ENCODE results near the gene KLHL25. TPM values are rescaled to one million over a fixed set of nuclear protein-coding genes. Genes with fewer than 3 reads are reported as not detected.
A peak's percentile ranks its signal among the peaks of the same experiment; 100 is the strongest.

The KLHL25 gene
- polyA plus RNA-seq, 2 of the 4 experiments (the other 2 are of a cell fraction), result 3.2 to 6.1 TPM

GRCh38 chr15:85840079-85840801 is 45.5 kb upstream of the KLHL25 start:
- no peak for TF ChIP-seq SREBF2 (IDR thresholded peaks at IDR 0.05)
- TF ChIP-seq, protein P1, sequence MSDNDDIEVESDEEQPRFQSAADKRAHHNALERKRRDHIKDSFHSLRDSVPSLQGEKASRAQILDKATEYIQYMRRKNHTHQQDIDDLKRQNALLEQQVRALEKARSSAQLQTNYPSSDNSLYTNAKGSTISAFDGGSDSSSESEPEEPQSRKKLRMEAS (IDR thresholded peaks at IDR 0.05), result peak; percentile 91
- TF ChIP-seq, protein P2, sequence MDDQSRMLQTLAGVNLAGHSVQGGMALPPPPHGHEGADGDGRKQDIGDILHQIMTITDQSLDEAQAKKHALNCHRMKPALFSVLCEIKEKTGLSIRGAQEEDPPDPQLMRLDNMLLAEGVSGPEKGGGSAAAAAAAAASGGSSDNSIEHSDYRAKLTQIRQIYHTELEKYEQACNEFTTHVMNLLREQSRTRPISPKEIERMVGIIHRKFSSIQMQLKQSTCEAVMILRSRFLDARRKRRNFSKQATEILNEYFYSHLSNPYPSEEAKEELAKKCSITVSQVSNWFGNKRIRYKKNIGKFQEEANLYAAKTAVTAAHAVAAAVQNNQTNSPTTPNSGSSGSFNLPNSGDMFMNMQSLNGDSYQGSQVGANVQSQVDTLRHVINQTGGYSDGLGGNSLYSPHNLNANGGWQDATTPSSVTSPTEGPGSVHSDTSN (IDR thresholded peaks at IDR 0.05), result 0 out of 2 replicates have a peak, but pooled peaks have one; percentile 30
- 0 out of 2 replicates have a peak, but pooled peaks have one; percentile 40 for TF ChIP-seq HOXB5 (CRISPR knock-in tag; IDR thresholded peaks at IDR 0.05)
- no peak for TF ChIP-seq FOSL2 (IDR thresholded peaks at IDR 0.05)
- TF ChIP-seq FOSL2 (CRISPR knock-in tag; IDR thresholded peaks at IDR 0.05), result no peak; the same call in 1 of the 2 replicates
- TF ChIP-seq SMC3 (IDR thresholded peaks at IDR 0.05), result peak; percentile 100
- TF ChIP-seq CBX8 (IDR thresholded peaks at IDR 0.05), result no peak
- TF ChIP-seq, protein P3, sequence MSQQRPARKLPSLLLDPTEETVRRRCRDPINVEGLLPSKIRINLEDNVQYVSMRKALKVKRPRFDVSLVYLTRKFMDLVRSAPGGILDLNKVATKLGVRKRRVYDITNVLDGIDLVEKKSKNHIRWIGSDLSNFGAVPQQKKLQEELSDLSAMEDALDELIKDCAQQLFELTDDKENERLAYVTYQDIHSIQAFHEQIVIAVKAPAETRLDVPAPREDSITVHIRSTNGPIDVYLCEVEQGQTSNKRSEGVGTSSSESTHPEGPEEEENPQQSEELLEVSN (IDR thresholded peaks at IDR 0.05; ENCODE audit: borderline replicate concordance, low read depth), result peak; percentile 72; the same call in 1 of the 2 replicates
- peak; percentile 79; the same call in 1 of the 2 replicates for TF ChIP-seq MYC (IDR thresholded peaks at IDR 0.05; ENCODE audit: borderline replicate concordance, low read length)
- no peak for TF ChIP-seq HDAC2 (IDR thresholded peaks at IDR 0.05)
- TF ChIP-seq USF2 (IDR thresholded peaks at IDR 0.05), result 0 out of 2 replicates have a peak, but pooled peaks have one; percentile 3
- TF ChIP-seq ZC3H11A (IDR thresholded peaks at IDR 0.05), result no peak
- 0 out of 2 replicates have a peak, but pooled peaks have one; percentile 15 for TF ChIP-seq RFX5 (IDR thresholded peaks at IDR 0.05)
- peak; percentile 35; the same call in 1 of the 2 replicates for TF ChIP-seq GATA3 (IDR thresholded peaks at IDR 0.05; ENCODE audit: borderline replicate concordance)
- TF ChIP-seq JUN (IDR thresholded peaks at IDR 0.05), result peak in 1 of 2 experiments; percentile 50; a peak in 1 of 5 replicates
- no peak for TF ChIP-seq CHD4 (IDR thresholded peaks at IDR 0.05; ENCODE audit: borderline replicate concordance)
- TF ChIP-seq MAFK (IDR thresholded peaks at IDR 0.05; ENCODE audit: partially characterized antibody), result peak; percentile 21
- TF ChIP-seq MAZ (IDR thresholded peaks at IDR 0.05; ENCODE audit: borderline replicate concordance, low read depth, low read length), result no peak
- TF ChIP-seq POLR2A (IDR thresholded peaks at IDR 0.05; ENCODE audit: low read length), result no peak
- no peak for TF ChIP-seq ATOH8 (CRISPR knock-in tag; IDR thresholded peaks at IDR 0.05; ENCODE audit: low read depth)
- TF ChIP-seq RAD21 (conservative IDR thresholded peaks at IDR 0.05 in 1 of 2, IDR thresholded peaks at IDR 0.05 in 1 of 2), result peak; percentile 78 to 96
- TF ChIP-seq, protein P4, sequence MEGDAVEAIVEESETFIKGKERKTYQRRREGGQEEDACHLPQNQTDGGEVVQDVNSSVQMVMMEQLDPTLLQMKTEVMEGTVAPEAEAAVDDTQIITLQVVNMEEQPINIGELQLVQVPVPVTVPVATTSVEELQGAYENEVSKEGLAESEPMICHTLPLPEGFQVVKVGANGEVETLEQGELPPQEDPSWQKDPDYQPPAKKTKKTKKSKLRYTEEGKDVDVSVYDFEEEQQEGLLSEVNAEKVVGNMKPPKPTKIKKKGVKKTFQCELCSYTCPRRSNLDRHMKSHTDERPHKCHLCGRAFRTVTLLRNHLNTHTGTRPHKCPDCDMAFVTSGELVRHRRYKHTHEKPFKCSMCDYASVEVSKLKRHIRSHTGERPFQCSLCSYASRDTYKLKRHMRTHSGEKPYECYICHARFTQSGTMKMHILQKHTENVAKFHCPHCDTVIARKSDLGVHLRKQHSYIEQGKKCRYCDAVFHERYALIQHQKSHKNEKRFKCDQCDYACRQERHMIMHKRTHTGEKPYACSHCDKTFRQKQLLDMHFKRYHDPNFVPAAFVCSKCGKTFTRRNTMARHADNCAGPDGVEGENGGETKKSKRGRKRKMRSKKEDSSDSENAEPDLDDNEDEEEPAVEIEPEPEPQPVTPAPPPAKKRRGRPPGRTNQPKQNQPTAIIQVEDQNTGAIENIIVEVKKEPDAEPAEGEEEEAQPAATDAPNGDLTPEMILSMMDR (IDR thresholded peaks at IDR 0.05), result peak; percentile 99
- TF ChIP-seq NFE2L2 (conservative IDR thresholded peaks at IDR 0.05; ENCODE audit: low read length), result no peak
- peak; percentile 94 to 98 for TF ChIP-seq CEBPB (IDR thresholded peaks at IDR 0.05)
- peak overlapping the region; percentile 51 to 59; a peak in 5 of 6 replicates for H3K27ac ChIP-seq
- ATAC-seq, result peak; percentile 90 to 94
- H3K4me3 ChIP-seq, result peak overlapping the region; percentile 33
- H3K4me2 ChIP-seq, result peak overlapping the region; percentile 95
- POLR2A ChIA-PET, result interaction anchor here (0.6 to 1.2 kb wide), 3 partner anchors 40 to 110 kb away, joined by 3 to 4 read pairs (median 4); partner anchors contain the start of gene KLHL25
- CTCF ChIA-PET, result interaction anchor here (0.6 to 7.5 kb wide), 48 partner anchors 10 to 544 kb away, joined by 3 to 79 read pairs (median 6); partner anchors contain the start of gene KLHL25
- H3K9me3 ChIP-seq, result 0 out of 3 replicates have a peak, but pooled peaks cover 2% of the 10 kb centered on the region
- peaks cover 26% of the 10 kb centered on the region for H3K4me1 ChIP-seq
- peak; percentile 43 for FAIRE-seq
- WGBS (ENCODE audit: missing lambda C conversion rate), result 7% methylated on average over 26 of the region's 32 CpGs
- DNase-seq (ENCODE audit: low read depth in 1 of 2, low spot score in 1 of 2), result peak; percentile 90 to 91

Measured in A549 (cell line).